Smooth muscle cell (in vitro differentiated cells): Measurements from ENCODE around the gene RBM38. TPM values are rescaled to one million over a fixed set of nuclear protein-coding genes. Genes with fewer than 3 reads are reported as not detected.

Source experiments
- DNase-seq: peaks from one replicate; lab custom pipeline; 2025; ENCODE audit not compliant: unreplicated experiment; lab: John Stamatoyannopoulos, UW
- H2AFZ ChIP-seq: fragments of 200-600 bp; sonication (generic); 2 replicates; pipeline ENCODE4 v1.6.0; 2016; ENCODE audit warnings: antibody characterized with exemption, low read depth, mild to moderate bottlenecking
- H3F3A ChIP-seq: fragments of 200-600 bp; sonication (generic); 2 replicates; pipeline ENCODE4 v1.6.0; 2017; ENCODE audit warnings: antibody characterized with exemption, low read depth
- H3K27ac ChIP-seq: fragments of 200-600 bp; sonication (generic); 2 replicates; pipeline ENCODE4 v1.5.1; 2016; ENCODE audit warnings: low read depth, mild to moderate bottlenecking
- H3K27me3 ChIP-seq: fragments of 200-600 bp; sonication (generic); 2 replicates; pipeline ENCODE4 v1.6.1; 2016; ENCODE audit warnings: low read depth, mild to moderate bottlenecking
- H3K36me3 ChIP-seq: fragments of 200-600 bp; sonication (generic); 2 replicates; pipeline ENCODE4 v1.5.1; 2016; ENCODE audit warnings: low read depth
- H3K4me1 ChIP-seq: fragments of 200-600 bp; sonication (generic); 2 replicates; pipeline ENCODE4 v1.5.1; 2016; ENCODE audit warnings: low read depth
- H3K4me2 ChIP-seq: fragments of 200-600 bp; sonication (generic); 2 replicates; pipeline ENCODE4 v1.6.0; 2016; ENCODE audit warnings: mild to moderate bottlenecking
- H3K4me3 ChIP-seq: fragments of 200-600 bp; sonication (generic); 2 replicates; pipeline ENCODE4 v1.5.1; 2016; ENCODE audit warnings: mild to moderate bottlenecking
- H3K79me2 ChIP-seq: fragments of 200-600 bp; sonication (generic); 2 replicates; pipeline ENCODE4 v1.6.0; 2016; ENCODE audit warnings: low read depth, mild to moderate bottlenecking
- H3K9ac ChIP-seq: fragments of 200-600 bp; sonication (generic); 2 replicates; pipeline ENCODE4 v1.6.0; 2016; ENCODE audit warnings: low read depth
- H3K9me3 ChIP-seq: fragments of 200-600 bp; sonication (generic); replicated peaks from 2 replicates; pipeline ENCODE4 v1.5.1; 2016; ENCODE audit warnings: low read depth
- H4K20me1 ChIP-seq: fragments of 200-600 bp; sonication (generic); 2 replicates; pipeline ENCODE4 v1.6.0; 2016; ENCODE audit warnings: low read depth
- CTCF ChIP-seq: fragments of 200-600 bp; sonication (generic); IDR thresholded peaks from 2 replicates; pipeline ENCODE4 v1.5.1; 2017; ENCODE audit warnings: borderline replicate concordance, mild to moderate bottlenecking, antibody characterized with exemption; ENCODE audit not compliant: insufficient read depth, poor library complexity, severe bottlenecking
- WGBS: methylation state at CpG from one replicate; pipeline ENCODE4 v1.1.7; 2016; ENCODE audit warnings: low lambda C conversion rate; 5-methylcytosine and 5-hydroxymethylcytosine counted together
- polyA plus RNA-seq: library from polyadenylated mRNA; unstranded; fragments of >200 nt; fragmentation: Nextera tagmentation; extraction: Ambion mirVana; gene quantifications from 2 replicates; pipeline ENCODE4 v1.2.1, GENCODE V29; 2016
- total RNA-seq: library from RNA; depleted of rRNA; stranded (reverse); fragments of >200 nt; gene quantifications from 2 replicates; pipeline ENCODE4 v1.2.3, GENCODE V29; 2014

The RBM38 gene
- total and polyA plus RNA-seq, 2 experiments from 2014 or later: 12.0 to 12.7 TPM

DNA sequence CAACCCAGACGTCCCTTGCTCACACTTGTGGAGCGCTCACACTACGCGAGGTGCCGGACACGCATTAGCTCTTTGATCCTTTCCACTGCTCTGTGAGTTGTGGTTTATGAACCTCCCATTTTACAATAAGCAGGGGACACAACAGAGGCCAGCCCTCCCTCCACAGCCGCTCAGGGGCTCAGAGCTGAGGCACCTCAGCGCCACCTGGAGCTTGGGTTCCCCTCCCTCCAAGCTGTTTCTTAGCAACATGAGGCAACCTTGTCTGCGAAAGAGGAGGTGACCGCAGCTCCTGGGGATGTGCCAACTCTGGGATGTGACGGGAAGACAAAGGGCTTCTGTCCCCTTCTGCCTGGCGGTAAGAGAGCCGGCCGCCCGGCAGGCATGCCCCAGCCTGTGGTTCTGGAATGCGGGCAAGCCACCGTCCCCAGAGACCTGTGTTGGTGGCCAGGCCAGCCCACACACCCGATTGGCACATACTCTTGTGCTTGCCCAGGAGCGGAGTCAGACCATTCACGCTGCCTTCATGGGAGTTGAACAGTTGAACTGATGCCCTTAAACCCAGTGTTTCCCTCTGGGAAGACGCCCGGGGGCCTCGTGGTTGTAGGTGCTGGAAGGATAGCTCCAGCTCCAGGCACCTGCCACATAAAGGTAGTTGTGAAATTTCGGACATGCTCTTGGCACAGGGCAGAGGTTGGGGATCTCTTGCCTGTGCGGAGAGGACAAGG, 44.5 kb downstream of the RBM38 start:
- no peaks in the 10 kb centered on the region for H3F3A ChIP-seq
- H3K36me3 ChIP-seq: no peaks in the 10 kb centered on the region
- DNase-seq: no peak
- H2AFZ ChIP-seq: no peak overlapping the region
- H3K4me3 ChIP-seq: no peak overlapping the region
- 73% methylated on average over 25 of the region's 25 CpGs for WGBS
- H3K79me2 ChIP-seq: no peaks in the 10 kb centered on the region
- H3K4me1 ChIP-seq: peaks cover 3% of the 10 kb centered on the region
- no peak overlapping the region for H3K4me2 ChIP-seq
- no peaks in the 10 kb centered on the region for H3K9me3 ChIP-seq
- no peaks in the 10 kb centered on the region for H3K27me3 ChIP-seq
- H3K9ac ChIP-seq: no peak overlapping the region
- no peak overlapping the region for H3K27ac ChIP-seq
- no peaks in the 10 kb centered on the region for H4K20me1 ChIP-seq
- no peak for TF ChIP-seq CTCF

DNA sequence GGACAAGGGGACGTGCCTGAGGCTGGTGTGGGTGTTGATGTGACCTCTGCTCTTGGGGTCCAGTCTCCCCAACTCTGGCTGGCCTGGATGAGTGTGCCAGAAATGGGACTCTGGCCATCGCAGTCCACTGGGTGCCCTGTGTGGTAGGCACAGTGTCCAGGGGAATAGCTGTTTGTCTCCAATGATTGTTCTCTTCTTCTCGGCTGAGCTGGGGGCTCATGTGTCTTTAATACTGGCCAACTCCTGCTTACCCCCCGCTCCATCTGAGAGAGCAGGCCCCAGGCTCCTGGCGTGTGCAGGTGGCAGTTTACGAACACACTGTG, 45.0 kb downstream of the RBM38 start:
- Histone ChIP-seq H3K9ac (no peak overlapping the region), H3K36me3 (no peaks in the 10 kb centered on the region), H3K4me3 (no peak overlapping the region), H3K4me2 (no peak overlapping the region), H2AFZ (no peak overlapping the region), H3K4me1 (peaks cover 7% of the 10 kb centered on the region), H3K27ac (no peak overlapping the region), H3K9me3 (no peaks in the 10 kb centered on the region), H3F3A (no peaks in the 10 kb centered on the region), H4K20me1 (no peaks in the 10 kb centered on the region), H3K79me2 (no peaks in the 10 kb centered on the region), H3K27me3 (no peaks in the 10 kb centered on the region)
- 91% methylated on average over 6 of the region's 6 CpGs for WGBS
- no peak for DNase-seq
- TF ChIP-seq CTCF: no peak

GRCh38 chr20:57437267-57437666, 46.1 kb downstream of the RBM38 start:
- H4K20me1 ChIP-seq: no peaks in the 10 kb centered on the region
- no peaks in the 10 kb centered on the region for H3K79me2 ChIP-seq
- no peaks in the 10 kb centered on the region for H3F3A ChIP-seq
- no peaks in the 10 kb centered on the region for H3K9me3 ChIP-seq
- no peak overlapping the region for H3K4me3 ChIP-seq
- no peaks in the 10 kb centered on the region for H3K27me3 ChIP-seq
- H2AFZ ChIP-seq: no peak overlapping the region
- no peaks in the 10 kb centered on the region for H3K36me3 ChIP-seq
- DNase-seq: no peak
- H3K9ac ChIP-seq: no peak overlapping the region
- 96% methylated on average over 9 of the region's 9 CpGs for WGBS
- H3K4me1 ChIP-seq: peaks cover 12% of the 10 kb centered on the region
- TF ChIP-seq CTCF: no peak
- H3K27ac ChIP-seq: no peak overlapping the region
- no peak overlapping the region for H3K4me2 ChIP-seq
